HG03442 (cell line): ENCODE data around the gene ALK.

ENCODE experiments used
- ATAC-seq: cut with Tn5 transposase; IDR thresholded peaks from one replicate; pipeline ENCODE4 v1.9.1; 2021; ENCODE audit warnings: mild to moderate bottlenecking, moderate library complexity; ENCODE audit not compliant: unreplicated experiment

The ALK gene

GRCh38 chr2:29509878-29510277 lies 411.5 kb downstream of the ALK start:
- ATAC-seq: no peak

GRCh38 chr2:29509397-29509796 lies 412.0 kb downstream of the ALK start:
- ATAC-seq: no peak

DNA sequence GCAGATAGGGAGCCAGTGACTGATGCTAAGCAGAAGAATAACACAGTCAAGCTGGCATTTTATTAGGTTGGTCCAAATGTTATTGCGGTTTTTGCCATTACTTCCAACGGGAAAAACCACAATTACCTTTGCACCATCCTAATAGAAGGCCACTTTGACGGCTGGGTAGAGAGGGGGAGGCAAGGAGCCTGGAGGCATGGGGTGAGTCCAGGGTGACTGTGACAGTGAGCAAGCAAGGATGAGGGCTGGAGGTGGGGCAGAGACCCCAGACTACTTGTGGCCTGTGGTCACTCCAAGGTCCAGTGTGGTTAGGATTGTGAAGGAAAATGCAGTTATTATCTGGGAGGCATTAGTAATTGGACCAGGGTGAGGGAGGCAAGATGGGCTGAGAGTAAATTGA lies 416.6 kb downstream of the ALK start:
- no peak for ATAC-seq

DNA sequence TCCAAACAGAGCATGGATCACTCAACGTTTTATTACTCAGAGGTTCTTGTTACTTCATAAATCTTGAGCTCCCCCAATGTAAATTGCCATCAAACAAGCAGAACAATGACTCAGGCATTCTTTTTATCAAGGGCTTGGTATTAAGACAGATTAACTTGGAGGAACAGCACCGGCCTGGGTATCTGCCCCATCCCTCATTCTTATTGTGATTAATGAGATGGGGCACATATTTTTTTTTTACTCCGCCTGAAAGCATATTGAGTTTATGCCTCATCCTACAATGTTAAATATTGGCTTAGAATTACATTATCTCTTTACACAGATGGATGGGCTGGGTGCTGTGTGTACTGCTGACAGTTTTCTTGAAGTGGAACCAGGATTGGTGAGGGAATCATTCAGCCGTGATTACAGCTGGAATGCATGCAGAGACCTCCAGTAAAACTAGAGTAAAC lies 418.9 kb downstream of the ALK start:
- ATAC-seq: no peak

DNA sequence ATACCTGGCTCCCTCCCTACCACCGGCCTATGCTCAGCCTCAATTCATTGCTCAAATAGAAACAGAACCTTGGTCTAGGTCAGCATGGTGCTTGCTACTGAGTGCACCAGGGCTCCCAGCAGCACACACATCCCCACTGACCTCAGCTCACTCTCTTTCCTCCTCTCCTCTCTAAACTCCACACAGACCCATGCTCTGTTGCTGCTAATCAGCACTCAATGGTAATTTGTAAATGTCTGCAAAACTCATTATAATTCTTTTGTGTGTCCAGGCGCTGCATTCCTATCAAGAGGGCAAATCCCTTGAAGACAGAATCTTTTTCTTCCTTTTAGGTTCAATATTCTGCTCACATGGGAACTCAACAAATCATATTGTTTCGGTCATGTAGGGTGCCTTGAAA lies 424.0 kb downstream of the ALK start:
- ATAC-seq: no peak

DNA sequence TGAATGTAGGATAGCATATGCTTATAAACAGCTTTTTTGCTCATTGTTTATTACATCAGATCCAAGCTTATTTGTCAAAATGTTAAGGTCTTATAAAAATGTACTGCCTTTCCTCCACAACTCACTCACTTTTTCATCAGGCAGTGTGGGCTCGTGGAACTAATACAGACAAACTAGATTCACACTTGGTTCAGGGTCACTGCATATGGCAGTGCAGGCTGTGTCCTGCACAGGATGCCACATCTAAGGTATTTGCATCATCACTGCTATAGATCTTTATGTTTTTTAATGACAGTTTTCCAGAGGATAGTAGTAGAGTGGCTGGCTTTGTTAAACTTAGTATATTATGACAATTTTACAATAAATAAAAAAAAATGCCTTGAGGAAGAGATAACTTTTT lies 425.2 kb downstream of the ALK start:
- no peak for ATAC-seq

GRCh38 chr2:29495536-29496060 lies 425.8 kb downstream of the ALK start:
- no peak for ATAC-seq

- ATAC-seq: no peak
These were observed 426.3 kb downstream of the ALK start for GRCh38 chr2:29495068-29495467.

GRCh38 chr2:29492701-29493100 lies 428.7 kb downstream of the ALK start:
- ATAC-seq: no peak

GRCh38 chr2:29490045-29490444 lies 431.3 kb downstream of the ALK start:
- no peak for ATAC-seq

GRCh38 chr2:29489568-29489967 lies 431.8 kb downstream of the ALK start:
- no peak for ATAC-seq

GRCh38 chr2:29487967-29488555 lies 433.3 kb downstream of the ALK start:
- ATAC-seq: no peak

DNA sequence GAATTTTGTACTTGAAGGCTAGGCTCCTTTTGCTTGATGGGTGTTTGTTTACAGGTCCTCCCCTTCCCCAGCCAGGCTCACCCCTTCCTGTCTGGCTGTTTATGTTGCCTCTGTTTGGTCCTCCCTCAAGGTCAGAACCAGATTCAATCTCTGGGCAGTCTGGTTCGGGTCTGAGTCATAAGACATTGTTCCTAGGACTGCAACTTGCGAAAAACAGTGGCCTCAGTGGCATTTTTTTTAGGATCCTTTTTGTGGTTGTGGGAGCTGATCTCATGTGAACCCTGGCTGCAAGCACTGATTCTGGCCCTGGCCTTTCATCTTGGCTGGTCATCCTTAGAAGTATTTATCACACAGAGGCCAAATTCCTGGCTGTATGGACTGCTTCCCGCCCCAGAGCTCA lies 435.8 kb downstream of the ALK start:
- ATAC-seq: no peak

DNA sequence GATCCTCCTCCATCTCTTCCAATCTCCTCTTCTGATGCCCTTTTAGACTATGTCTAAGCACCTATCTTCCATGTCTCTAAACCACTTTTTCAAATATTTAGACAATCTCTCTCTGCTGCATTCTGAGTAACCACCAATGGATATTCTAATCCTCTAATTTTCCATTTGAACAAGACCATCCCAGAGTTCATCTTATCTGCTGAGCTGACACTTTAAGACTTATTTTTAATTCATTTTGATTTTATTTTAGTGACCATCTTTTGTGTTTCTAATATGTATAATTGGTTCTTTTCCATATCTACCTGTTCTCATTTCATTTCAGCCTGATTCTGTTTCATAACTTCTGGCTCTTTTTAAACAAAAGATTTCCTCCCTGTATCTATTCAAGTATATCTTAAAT lies 436.3 kb downstream of the ALK start:
- no peak for ATAC-seq

- ATAC-seq: no peak
These were observed 438.5 kb downstream of the ALK start for GRCh38 chr2:29482867-29483266.

- ATAC-seq: no peak
These were observed 439.0 kb downstream of the ALK start for GRCh38 chr2:29482348-29482747.

DNA sequence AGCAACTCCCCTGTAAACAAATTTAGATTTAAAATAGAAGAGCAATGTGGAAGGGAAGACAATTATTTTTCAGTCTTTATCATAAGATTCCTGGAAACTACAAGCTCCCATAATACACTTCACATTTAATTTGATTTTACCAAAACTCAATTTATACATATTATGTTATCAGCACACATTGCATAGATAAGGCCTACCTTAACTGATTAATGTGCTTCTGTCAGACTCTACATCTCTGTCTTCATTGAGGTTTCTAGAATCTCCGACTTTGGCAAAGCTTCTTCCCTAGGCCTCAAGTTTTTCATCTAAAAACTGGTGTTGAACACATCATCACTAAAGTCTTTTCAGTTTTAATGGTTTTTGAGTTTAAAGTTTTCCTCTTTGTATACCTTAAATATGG lies 440.1 kb downstream of the ALK start:
- ATAC-seq: no peak

DNA sequence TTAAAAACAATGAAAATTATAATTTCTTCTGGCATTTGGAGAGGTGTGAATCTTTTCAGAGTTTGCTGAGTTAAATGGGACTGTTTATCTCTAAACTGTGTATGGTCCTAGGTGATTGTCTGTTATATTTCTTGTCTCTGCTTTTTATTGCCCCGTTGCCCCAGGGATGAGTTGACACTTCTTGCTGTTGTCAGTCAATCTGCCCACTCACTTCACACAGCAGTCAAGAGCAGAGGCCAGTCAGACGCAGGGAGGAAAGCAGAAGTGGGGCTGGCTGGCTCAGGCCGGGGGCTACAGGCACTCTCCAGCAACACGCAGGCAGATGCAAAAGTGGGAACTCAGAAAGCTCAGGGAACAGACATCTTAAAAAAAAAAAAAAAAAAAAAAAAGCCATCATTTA lies 441.0 kb downstream of the ALK start:
- ATAC-seq: no peak

DNA sequence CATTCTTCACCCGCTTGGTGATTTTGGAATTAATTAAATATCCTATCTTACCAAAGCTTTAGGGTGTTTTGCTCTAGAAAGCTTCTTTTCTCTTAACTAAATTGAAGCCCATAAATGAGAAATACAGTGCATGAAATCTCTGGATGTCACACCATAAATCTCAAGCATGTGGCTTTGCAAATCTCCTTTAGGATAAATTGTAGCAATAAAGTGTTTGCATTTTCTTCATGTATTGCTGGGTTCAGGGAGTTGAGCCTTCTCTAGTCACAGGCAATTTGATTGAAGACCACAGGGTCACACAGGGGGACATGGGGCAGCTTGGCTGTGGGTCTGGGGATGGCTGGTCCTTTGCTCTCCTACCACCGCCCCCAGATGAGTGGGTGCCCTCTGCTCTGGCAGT lies 442.0 kb downstream of the ALK start:
- no peak for ATAC-seq

DNA sequence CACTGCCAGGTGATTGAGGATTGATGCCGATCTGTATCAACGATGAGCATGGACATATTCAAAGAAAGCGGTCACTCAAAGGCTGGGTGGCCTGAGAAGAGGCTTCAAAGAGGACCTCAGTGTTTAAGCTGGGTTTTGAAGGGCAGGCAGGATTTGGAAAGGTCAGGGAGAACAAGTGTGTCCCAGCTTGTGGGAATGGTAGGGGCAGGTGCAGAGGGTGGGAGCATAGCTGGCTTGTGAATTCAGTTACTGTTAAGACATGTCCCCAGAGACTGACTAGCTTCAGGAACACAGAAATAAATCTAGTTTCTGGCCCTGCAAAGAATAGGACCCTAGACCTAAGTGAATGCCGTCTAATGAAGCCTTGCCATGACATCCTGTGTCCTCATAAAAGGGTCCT lies 442.7 kb downstream of the ALK start:
- ATAC-seq: no peak

DNA sequence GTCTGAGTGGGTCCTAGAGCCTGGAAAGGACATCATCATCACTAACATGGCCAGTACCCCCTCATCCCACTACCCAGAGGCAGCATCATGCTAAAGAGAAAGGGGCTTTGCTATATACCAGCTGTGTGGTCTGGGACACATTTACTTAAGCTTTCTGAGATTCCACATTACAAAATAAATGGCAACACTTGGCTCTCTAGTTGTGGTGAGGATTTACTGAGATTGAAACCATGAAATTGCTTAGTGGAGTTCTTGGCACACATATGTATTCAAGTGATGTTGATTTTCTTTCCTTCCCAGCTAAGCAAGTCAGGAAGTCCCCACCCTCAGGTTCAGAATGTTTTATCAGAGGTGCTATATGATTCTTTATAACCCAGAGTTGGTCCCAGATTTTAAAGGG lies 444.2 kb downstream of the ALK start:
- ATAC-seq: no peak

DNA sequence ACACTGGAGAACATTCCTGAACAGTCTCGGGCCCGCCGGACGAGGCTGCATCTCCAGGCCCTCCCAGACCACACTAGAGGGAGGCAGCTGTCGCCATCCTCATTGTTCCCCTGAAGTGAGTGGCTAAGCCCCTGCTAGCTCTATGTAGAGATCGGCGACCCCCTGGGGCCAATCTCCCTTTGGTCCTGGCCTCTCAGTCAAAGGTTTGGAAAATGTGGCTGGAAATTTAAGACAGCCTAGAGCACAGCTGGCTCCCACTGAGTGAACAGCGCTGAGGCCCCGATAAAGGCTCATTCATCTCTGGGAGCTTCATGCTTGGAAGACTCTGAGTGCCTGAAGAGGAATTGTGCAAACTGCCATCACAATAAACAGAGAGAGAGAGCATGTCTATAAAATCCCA lies 445.9 kb downstream of the ALK start:
- no peak for ATAC-seq

DNA sequence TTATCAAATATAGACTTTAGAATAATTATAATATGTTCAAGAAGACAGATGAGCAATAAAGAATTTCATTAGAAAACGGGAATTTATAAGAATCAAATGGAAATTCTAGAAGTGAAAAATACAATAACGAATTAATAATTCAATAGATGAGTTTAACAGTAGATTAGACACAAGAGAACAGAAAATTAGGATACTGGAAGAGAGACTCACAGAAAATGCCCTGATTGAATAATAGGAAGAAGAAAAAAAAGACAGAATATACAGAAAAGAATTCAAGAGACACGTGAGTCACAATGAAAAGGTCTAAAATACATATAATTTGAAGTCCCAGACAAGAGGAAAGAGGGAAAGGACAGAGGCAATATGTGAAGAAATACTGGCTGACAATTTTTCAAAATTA lies 451.4 kb downstream of the ALK start:
- no peak for ATAC-seq
